GM10847 (cell line): ENCODE data around the gene AFF3.

ENCODE experiments used
- POLR2A ChIP-seq: IDR thresholded peaks from 2 replicates; pipeline ENCODE4 v1.6.1; 2011; ENCODE audit not compliant: insufficient read length; ENCODE audit errors: extremely low read depth

Gene AFF3

GRCh38 chr2:99787769-99788382 is 354.5 kb downstream of the AFF3 start:
- TF ChIP-seq POLR2A, result no peak

DNA sequence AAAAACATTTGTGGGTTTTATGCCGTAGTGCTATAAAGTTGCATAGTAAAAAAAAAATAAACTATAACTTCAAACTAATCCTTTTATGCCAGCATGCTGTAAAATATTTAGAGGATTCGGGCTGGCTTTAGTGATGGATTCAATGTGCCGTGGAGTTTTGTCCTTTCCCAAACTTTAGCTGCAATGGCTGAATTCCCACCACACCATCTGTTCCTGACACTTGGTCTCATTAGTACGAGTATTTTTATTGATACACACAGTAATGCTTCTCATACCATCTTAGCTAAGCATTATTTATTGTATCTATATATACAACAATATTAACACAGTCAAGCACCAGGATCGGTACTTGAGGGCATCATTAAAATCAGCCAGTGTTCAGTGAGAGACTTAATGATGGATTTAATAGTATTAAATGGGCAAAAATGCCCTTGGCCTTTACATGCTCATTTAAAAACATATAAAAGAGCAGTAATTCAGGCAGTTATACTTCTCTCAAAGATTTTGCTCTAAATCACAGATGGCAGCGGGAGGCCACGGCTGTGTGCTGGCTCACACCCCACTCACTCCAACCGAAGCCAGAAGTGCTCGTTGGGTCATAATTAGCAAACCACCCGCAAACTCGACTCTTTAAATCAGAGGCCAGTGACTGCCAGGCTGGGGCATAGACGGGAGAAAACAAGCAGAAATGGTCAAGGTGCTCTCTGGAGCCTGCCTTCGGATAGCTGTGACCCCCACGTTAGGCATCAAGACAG is 355.6 kb downstream of the AFF3 start:
- no peak for TF ChIP-seq POLR2A

GRCh38 chr2:99784946-99785345 is 357.4 kb downstream of the AFF3 start:
- no peak for TF ChIP-seq POLR2A

- TF ChIP-seq POLR2A, result no peak
These were observed 358.1 kb downstream of the AFF3 start for GRCh38 chr2:99784282-99784681.

GRCh38 chr2:99780276-99780675 is 362.1 kb downstream of the AFF3 start:
- no peak for TF ChIP-seq POLR2A

DNA sequence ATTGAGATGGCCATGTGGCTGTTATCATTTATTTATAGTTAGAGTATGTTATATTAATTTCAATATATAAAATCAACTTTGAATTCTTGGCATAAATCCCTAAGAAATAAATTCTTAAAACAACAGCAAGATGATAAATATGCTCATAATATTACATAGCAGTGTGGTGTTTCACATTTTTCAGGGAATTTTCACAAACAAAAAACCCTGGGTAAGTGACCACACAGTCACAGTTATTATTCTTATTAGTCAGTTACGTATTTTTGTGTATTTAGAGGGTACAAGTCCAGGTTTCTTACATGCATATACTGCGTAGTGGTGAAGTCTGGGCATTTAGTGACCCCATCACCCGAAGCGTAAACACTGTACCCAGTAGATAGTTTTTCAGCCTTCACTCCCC is 363.1 kb downstream of the AFF3 start:
- no peak for TF ChIP-seq POLR2A

DNA sequence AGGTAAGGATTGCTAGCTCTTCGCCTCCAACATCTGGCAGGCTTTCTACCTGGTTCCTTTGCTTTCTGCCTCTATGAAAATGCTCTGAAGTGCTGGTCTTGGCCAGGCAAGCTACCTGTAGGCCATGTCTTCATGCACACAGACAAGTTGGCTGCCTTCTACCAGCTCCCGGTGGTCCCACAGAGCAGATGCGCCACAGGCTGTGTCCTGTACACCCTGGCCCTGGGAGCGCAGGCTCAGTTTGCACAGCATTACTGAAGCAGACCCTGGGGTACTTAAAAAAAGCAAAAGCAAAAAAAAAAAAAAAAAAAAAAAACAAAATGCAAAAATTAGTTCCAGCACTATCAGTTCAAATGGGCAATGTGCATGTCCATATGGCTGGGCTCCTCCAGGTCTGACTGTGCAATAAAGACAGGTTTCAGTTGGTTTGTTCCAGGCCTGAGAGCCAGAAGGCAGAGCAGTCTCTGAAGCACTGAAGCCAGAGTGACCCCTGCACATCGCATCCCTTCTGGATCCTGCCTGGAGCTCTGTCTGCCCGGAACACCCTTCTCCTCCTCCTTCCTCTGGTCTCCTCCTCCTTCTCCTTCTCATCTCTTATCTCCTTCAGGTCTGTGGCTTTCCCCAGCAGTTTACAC is 364.6 kb downstream of the AFF3 start:
- no peak for TF ChIP-seq POLR2A

- no peak for TF ChIP-seq POLR2A
These were observed 365.3 kb downstream of the AFF3 start for GRCh38 chr2:99776906-99777646.

DNA sequence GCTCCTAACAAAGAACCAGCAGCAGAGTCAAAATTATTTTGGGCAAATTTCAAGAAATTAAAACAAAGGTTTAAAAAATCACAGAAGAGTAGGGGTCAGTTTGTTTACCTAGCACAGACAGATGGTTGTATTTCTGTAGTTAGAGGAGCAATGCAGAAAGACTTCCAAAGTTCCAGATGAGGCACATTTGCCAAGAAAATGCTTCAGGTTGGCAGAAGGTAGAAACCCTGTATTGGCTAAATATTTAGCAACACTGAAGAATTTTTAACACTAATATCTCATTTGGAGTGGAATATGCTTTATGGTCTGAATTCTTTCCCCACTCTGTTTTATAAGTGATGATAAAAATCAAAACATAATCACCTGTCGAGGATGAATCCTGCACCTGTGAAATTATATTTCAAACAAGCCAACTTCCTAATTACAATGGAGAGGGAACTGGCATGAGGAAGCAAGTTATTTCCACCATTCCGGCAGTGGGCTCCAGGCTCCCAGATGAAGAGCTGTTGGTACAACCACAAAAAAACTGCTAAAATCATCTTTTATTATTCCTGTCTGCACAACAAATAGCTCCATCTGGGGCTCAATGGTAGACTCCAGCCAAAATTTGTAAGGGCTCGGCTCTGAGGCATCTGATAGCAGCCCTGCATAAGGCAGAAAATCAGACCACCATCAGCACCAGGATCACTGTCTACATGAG is 366.0 kb downstream of the AFF3 start:
- TF ChIP-seq POLR2A, result no peak

DNA sequence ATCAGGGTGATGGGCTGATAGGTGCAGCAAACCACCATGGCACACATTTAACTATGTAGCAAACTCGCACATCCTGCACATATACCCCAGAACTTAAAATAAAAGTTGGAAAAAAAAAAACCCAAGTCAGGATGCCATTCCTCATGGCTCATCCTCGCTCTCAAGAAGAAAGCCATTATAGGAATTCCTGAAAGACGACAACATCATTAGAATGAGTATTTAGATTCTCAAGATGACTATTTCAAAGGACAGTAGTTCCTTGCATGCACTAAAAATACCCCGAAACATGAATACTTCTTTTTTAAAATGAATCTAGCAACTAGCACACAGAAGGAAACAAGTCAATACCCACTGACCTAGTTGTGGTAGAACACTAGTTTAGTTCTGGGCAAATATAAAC is 366.8 kb downstream of the AFF3 start:
- no peak for TF ChIP-seq POLR2A

GRCh38 chr2:99772591-99773331 is 369.6 kb downstream of the AFF3 start:
- no peak for TF ChIP-seq POLR2A

DNA sequence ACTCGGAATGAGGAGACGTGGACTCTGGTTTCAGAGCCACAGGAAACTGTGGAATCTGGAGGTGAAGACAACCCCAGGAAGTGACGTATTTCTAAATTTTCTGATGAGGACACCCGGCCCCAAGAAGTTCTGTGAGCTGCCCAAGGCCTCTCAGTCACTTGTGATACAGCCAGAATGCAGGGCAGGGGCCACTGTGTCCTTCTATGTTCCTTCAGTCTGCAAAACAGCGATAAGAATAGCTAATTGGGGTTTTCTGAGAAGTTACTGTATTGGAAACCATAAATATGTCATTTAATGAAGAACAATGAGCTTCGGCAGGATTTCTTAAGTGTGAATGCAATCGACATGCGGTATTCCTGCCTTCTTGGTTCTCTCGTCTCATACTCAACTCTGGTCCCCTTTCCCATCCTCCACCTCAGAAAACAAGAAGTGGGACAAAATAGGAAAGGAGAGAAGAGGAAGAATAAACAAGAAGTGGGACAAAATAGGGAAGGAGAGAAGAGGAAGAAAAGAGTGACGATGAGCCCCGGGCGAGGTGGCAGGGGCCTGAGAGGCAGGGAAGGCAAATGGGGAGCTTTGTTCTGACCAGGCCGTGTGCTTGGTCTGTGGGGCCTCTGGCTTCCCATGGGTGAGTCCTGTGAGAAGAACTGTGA is 370.6 kb downstream of the AFF3 start:
- TF ChIP-seq POLR2A, result no peak

GRCh38 chr2:99770876-99771275 is 371.5 kb downstream of the AFF3 start:
- no peak for TF ChIP-seq POLR2A

DNA sequence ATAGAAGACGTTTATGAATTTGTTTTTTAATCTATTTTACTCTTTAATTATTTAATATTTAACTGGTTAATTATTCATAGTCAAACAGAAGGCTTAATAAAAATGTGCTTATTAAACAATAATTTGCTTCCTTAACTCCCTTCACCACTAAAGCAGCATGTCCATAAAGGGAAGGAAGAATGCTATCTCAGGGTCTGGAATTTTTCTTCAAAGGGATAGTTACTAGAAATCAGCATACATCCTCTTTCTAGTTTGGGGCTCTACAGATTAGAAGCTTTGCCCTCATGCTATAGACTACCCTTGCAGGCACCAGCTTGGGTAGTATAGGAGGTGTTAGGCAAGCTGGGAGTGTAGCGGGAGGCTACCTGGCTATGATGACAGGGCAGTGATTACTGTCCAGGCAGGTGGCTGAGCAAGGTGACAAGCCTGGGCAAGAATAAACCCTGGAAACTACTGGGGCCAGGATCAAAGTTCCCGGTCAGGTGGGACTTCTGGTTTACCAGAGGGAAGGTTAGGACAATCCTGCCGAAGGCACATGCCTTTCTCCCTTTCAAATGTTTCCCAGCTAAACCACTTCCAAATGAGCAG is 376.6 kb downstream of the AFF3 start:
- no peak for TF ChIP-seq POLR2A
